Medulla oblongata (tissue), 1 donor: ENCODE results near the gene CACNG3.
"Not testable (repeated sequence)": the region's sequence is repeated elsewhere in the genome, so short reads cannot be mapped to it uniquely, and the experiment has no call there.

Source experiments
- DNase-seq: peaks from one replicate; pipeline ENCODE4 v3.0.0-alpha.2; 2015; ENCODE audit errors: extremely low spot score

Gene CACNG3

GRCh38 chr16:24279982-24280515 lies 23.9 kb downstream of the CACNG3 start:
- DNase-seq: no peak

- no peak for DNase-seq
Measured at GRCh38 chr16:24281466-24281865, 25.3 kb downstream of the CACNG3 start.

DNA sequence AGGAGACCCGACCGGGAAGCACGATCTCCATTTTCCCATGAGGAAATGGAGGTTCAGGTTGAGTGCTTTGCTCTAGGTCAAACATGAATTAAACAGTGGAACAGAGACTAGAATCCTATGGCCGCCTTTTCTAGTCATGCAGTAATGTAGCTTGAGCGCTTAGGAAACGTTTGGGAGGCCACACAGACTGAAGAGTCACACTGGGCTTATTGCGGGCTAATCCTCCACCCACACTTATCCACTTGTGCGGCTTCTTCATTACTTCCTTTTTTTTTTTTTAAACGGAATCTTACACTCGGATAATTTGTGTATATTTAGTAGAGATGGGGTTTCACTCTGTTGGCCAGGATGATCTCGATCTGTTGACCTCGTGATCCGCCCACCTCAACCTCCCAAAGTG lies 26.0 kb downstream of the CACNG3 start:
- DNase-seq: no peak

DNA sequence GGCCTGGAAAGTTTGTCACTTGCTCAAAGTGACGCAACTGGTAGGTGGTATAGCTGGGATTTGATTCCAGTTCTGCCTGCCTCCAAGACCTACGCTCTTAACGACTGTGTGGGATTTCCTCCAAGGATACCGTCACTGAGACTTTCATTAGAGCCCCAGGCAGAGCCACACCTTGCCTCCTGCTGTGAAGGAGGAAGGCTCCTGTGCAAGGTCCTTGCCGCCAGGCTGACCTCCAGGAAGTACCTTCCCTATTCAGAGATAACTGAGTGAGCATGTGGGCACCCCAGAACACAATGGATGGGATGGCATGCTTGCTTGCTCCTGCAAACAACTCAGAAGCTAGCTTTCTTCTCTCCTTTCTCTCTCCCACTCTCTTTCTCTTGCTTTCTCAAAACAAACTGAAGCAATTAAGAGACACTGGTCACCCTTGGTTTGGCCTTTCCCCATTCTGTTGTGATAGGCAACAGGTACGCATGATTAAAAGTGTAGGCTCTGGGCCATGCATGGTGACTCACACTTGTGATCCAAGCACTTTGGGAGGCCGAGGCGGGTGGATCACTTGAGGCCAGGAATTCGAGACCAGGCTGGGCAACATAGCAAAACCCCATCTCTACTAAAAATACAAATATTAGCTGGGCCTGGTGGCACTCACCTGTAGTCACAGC lies 30.7 kb downstream of the CACNG3 start:
- no peak for DNase-seq

- DNase-seq: no peak
Measured at GRCh38 chr16:24288516-24288915, 32.4 kb downstream of the CACNG3 start.

GRCh38 chr16:24289166-24289700 lies 33.1 kb downstream of the CACNG3 start:
- DNase-seq: no peak

- DNase-seq: no peak
Measured at GRCh38 chr16:24291932-24292331, 35.8 kb downstream of the CACNG3 start.

DNA sequence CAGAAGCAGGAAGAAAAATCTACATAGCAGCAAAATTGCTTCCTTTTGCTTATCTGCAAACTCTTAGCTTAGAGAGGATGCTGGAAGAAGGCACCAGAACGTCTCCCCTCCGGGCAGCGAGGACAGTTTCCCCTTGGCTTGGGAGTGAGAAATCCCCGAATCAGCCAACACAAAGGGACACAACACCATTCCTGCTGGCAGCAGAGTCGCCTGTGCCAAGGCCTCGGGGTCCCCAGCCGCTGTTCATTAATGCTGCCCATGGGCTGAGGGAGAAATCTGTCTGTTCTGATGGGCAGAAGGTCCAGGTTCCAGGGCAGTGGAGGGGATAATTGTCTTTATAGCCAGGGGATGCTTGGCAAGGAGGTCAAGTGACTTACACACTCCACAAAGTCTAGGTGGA lies 38.0 kb downstream of the CACNG3 start:
- no peak for DNase-seq

DNA sequence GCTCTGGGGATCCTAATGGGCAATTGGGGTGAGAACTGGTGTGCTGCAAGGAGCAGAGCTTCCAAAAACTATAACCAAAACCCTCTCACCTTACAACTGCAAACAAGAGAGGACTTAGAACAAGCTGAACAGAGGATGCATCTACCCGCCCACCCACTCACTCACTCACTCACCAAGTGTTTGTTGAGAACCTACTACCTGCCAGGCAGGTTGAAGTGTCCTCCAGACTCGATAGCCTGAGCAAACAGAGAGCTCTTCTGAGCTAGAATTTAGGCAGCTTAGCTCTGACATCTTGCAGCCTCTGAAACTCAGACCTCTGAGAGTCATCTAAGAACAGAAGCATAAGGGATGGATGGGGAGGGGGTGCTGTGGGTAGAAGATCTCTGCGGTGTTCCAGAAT lies 41.2 kb downstream of the CACNG3 start:
- DNase-seq: no peak

DNA sequence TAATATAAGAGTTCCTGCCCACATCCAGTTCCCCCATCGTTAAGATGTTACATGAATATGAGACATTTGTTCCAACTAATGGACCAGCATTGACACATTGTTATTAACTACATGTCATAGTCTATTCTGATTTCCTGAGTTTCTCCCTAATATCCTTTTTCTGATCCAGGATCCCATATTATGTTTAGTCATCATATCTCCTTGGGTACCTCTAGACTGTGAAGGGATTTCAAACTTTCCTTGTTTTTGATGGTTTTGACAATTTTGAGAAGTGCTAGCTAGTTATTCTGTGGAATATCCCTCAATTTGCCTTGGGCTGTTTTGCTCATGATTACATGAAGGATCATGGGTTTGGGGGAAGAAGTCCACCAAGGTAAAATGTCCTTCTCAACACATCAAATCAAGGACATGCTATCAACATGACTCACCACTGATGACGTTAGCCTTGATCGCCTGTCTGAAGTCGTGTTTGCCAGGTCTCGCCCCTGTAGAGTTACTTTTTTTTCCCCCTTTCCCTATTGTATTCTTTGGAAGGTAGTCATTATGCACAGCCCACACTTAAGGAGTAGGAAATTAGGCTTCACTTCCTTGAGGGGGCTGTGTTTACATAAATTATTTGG lies 42.5 kb downstream of the CACNG3 start:
- no peak for DNase-seq

DNA sequence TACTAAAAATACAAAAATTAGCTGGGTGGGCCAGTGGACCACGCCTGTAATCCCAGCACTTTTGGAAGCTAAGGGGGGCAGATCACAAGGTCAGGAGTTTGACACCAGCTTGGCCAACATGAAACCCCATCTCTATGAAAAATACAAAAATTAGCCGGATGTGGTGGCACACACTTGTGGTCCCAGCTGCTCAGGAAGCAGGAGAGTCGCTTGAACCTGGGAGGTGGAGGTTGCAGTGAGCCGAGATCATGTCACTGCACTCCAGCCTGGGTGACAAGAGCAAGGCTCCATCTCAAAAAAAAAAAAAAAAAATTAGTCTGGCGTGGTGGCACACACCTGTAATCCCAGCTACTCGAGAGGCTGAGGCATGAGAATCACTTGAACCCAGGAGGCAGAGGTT lies 44.6 kb downstream of the CACNG3 start:
- DNase-seq: not testable (repeated sequence)

- DNase-seq: no peak
Measured at GRCh38 chr16:24302636-24303035, 46.5 kb downstream of the CACNG3 start.

DNA sequence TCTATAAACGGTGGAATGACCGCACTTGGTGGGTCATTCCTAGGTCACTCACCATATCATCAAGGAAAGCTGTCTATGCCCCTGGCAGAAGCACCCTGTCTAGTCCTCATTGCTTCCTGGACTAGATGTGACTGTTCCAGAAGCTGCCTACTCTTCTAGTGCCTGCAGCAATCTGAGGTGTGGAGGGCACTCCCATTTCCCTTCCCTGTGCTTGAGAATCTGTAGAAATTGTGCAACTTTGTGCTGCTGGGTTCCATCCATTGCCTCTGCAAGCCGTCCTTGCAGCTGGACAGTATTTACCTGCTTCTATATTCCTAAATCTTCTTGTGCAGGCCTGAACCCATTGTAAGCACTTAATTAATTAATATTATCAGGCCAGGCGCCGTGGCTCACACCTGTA lies 52.1 kb downstream of the CACNG3 start:
- no peak for DNase-seq

GRCh38 chr16:24309258-24310142 lies 53.4 kb downstream of the CACNG3 start:
- no peak for DNase-seq

DNA sequence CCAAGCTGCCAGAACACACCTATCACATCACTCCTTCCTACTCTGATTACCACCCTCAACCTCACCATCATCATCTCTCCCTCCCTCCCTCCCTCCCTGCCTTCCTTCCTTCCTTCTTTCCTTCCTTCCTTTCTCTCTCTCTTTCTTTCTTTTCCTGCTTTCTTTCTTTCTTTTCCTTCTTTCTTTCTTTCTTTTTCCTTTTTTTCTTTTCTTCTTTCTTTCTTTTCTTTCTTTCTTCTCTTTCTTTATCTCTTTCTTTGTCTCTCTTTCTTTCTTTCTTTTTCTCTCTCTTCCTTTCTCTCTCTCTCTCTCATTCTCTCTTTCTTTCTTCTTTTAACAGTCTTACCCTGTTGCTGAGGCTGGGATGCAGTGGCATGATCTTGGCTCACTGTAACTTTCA lies 59.2 kb downstream of the CACNG3 start:
- DNase-seq: no peak

- no peak for DNase-seq
Measured at GRCh38 chr16:24318680-24319079, 62.5 kb downstream of the CACNG3 start.

GRCh38 chr16:24319126-24319814 lies 63.1 kb downstream of the CACNG3 start:
- DNase-seq: no peak

DNA sequence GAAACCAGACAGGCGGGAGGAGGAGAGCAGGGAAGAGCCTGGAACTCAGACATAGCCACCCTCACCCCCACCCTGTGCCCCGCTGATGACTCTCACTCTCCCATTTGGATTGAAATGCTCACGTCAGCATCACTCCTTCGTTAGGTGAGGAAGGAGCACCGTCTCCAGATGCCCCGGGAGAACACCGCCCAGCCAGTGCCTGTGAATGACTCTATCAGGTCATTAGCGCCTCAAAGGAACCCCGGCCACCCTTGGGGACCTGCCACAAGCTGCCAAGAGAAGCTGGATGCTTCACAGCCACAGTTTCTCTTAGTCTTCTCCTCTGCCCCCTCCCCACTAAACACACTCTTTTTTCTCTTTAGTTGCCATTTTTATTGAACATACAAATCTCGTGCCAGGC lies 66.0 kb downstream of the CACNG3 start:
- DNase-seq: no peak

DNA sequence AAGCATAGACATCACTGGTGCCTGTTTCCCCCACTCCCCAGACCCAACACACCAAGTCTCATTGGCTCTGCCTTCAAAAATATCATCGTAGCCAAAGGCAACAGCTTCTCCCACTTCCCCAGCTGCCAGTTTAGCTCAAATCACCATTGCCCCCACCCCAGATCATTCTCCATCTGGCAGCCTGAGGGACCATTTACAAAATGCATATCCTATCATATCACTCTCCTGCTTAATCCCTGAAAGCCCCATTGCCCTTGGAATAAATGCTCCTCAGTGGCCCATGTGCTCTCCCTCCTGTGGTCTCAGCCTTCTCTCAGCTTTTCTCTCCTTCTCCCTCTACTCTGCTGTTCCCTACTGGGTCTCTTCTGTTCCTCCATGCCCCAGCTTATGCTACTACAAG lies 68.3 kb downstream of the CACNG3 start:
- no peak for DNase-seq

DNA sequence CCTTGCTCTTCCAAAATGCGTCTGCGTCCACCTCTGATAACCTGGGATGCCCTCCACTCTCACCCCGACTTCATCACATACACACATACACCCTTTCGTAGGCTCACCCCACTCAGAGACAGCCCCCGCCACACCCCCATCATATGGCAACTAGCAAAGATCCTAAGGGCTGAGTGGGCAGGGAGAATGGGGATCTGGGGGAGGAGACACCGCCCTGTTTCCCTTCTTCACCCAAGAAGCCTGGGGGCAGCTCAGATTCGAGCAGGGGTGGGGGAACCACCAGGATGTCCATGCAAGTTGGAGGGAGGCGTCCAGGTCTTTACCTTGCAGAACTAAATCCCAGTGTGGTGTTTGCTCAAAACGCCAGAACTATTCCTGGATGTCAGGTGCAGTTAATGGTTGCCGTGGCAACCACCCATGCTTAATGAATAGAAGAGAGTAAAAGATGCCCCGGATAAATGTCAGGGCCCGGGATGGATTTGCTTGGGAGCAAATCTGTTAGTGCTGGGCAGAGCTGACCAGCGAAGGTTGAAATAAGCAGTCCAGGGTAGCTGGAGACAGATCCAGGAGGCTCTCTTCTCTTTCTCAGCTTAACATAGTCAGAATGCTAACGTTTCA lies 72.8 kb downstream of the CACNG3 start:
- no peak for DNase-seq

DNA sequence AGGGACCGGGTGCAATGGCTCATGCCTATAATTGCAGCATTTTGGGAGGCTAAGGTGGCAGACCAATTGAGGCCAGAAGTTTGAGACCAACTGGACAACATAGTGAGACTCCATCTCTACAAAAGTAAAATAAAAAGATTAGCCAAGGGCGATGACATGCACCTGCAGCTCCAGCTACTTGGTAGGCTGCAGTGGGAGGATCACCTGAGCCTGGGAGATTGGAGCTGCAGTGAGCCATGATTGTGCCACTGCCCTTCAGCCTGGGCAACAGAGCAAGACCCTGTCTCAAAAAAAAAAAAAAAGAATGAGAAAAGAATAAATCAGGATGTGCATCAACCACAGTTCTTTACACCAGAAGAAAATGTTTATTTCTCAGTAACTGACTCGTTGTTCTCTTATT lies 76.0 kb downstream of the CACNG3 start:
- DNase-seq: no peak
